Keratinocyte (primary cell): ENCODE measurements around the gene METTL8. TPM values are rescaled to one million over a fixed set of nuclear protein-coding genes. Genes with fewer than 3 reads are reported as not detected.

Source experiments
- DNase-seq: peaks from one replicate; pipeline ENCODE4 v3.0.0-alpha.2; 2011; ENCODE audit warnings: low read depth, missing footprints, low spot score
- FAIRE-seq: peaks from 2 replicates; lab custom pipeline; 2011; peaks lifted over from hg19 to GRCh38; lab: Jason Lieb, UNC
- H2AFZ ChIP-seq: 2 replicates; pipeline ENCODE4 v1.6.0; 2012; ENCODE audit warnings: low read length, control low read depth, inconsistent platforms; ENCODE audit not compliant: control insufficient read depth
- H3K27ac ChIP-seq: 2 replicates; pipeline ENCODE4 v1.5.1; 2011; ENCODE audit warnings: low read length; ENCODE audit not compliant: control insufficient read depth, insufficient read depth
- H3K27me3 ChIP-seq: 3 replicates; pipeline ENCODE4 v1.6.0; 2011; ENCODE audit warnings: low read length; ENCODE audit not compliant: control insufficient read depth, insufficient read depth; ENCODE audit errors: extremely low read depth
- H3K36me3 ChIP-seq, 2 experiments: 2 replicates in 1 of 2; 3 replicates in 1 of 2; pipeline ENCODE4 v1.5.1; 2011; ENCODE audit warnings: low read length in 2 of 2, mild to moderate bottlenecking in 1 of 2; ENCODE audit not compliant: control insufficient read depth in 2 of 2, insufficient read depth in 2 of 2; ENCODE audit errors: extremely low read depth in 1 of 2
- H3K4me1 ChIP-seq: 3 replicates; pipeline ENCODE4 v1.5.1; 2011; ENCODE audit warnings: low read length; ENCODE audit not compliant: control insufficient read depth, insufficient read depth; ENCODE audit errors: extremely low read depth
- H3K4me2 ChIP-seq: 3 replicates; pipeline ENCODE4 v1.6.0; 2011; ENCODE audit warnings: low read depth, low read length; ENCODE audit not compliant: control insufficient read depth, insufficient read depth; ENCODE audit errors: extremely low read depth
- H3K4me3 ChIP-seq, 3 experiments: fragments of 200-600 bp in 1 of 3; sonication (generic) in 1 of 3; 2 replicates in 2 of 3; 3 replicates in 1 of 3; pipeline ENCODE4 v1.5.1; 2011 to 2016; ENCODE audit warnings: low read length in 3 of 3, mild to moderate bottlenecking in 3 of 3, control low read depth in 2 of 3, inconsistent platforms in 1 of 3, low read depth in 1 of 3, mixed read lengths in 1 of 3, mixed run types in 1 of 3, moderate library complexity in 1 of 3; ENCODE audit not compliant: control insufficient read depth in 2 of 3, insufficient read depth in 2 of 3; ENCODE audit errors: extremely low read depth in 1 of 3
- H3K79me2 ChIP-seq: 2 replicates; pipeline ENCODE4 v1.6.0; 2012; ENCODE audit warnings: low read length; ENCODE audit not compliant: control insufficient read depth, insufficient read depth
- H3K9ac ChIP-seq: 3 replicates; pipeline ENCODE4 v1.6.0; 2011; ENCODE audit warnings: low read length; ENCODE audit not compliant: control insufficient read depth, insufficient read depth; ENCODE audit errors: extremely low read depth
- H3K9me1 ChIP-seq: 3 replicates; pipeline ENCODE4 v1.6.0; 2011; ENCODE audit warnings: low read length; ENCODE audit not compliant: control insufficient read depth, insufficient read depth; ENCODE audit errors: extremely low read depth
- H3K9me3 ChIP-seq: 2 replicates; pipeline ENCODE4 v1.5.1; 2012; ENCODE audit warnings: low read depth, low read length; ENCODE audit not compliant: control insufficient read depth
- H4K20me1 ChIP-seq: 3 replicates; pipeline ENCODE4 v1.6.0; 2011; ENCODE audit warnings: low read length; ENCODE audit not compliant: control insufficient read depth, insufficient read depth; ENCODE audit errors: extremely low read depth
- CTCF ChIP-seq, 3 experiments: IDR thresholded peaks in 1 of 3; conservative IDR thresholded peaks in 1 of 3; optimal IDR thresholded peaks in 1 of 3; 2 replicates in 2 of 3; 3 replicates in 1 of 3; pipeline versions ENCODE3 to v1.5.1; 2011; ENCODE audit warnings: low read length in 3 of 3, mild to moderate bottlenecking in 3 of 3, moderate library complexity in 2 of 3, control low read depth in 1 of 3, inconsistent platforms in 1 of 3; ENCODE audit not compliant: insufficient read depth in 2 of 3; ENCODE audit errors: extremely low read depth in 1 of 3
- EZH2 ChIP-seq: IDR thresholded peaks from one replicate; pipeline ENCODE4 v1.6.1; 2012; ENCODE audit warnings: inconsistent platforms, mild to moderate bottlenecking, low read length, moderate library complexity
- dilution Hi-C: fragments of 300-500 bp; cut with MboI; formaldehyde crosslinking; loops from one replicate; pipeline ENCODE4 v1.7.0; 2020; ENCODE audit warnings: low sequenced_read_pairs; ENCODE audit not compliant: extremely low pct_ligation_motif_present
- polyA plus RNA-seq, 5 experiments: library from polyadenylated mRNA; depleted of rRNA in 3 of 5; stranded (reverse) in 3 of 5; stranded (forward) in 1 of 5; unstranded in 1 of 5; fragments of >200 nt; gene quantifications; 1 replicate in 1 of 5; 2 replicates in 3 of 5; 3 replicates in 1 of 5; pipeline versions ENCODE4 v1.2.1 to v1.2.3, GENCODE V29; 2011 to 2012; ENCODE audit warnings: missing spikeins in 2 of 5, low read depth in 1 of 5, low replicate concordance in 1 of 5

METTL8 gene
- polyA plus RNA-seq, 1 donor (not counting 4 experiments of a cell fraction or from before 2014, with no cell fraction given) = 81.2 TPM

- Histone ChIP-seq H3K4me1 (peaks cover 19% of the 10 kb centered on the region), H3K27ac (no peak overlapping the region), H2AFZ (no peak overlapping the region), H3K79me2 (peaks cover 71% of the 10 kb centered on the region), H3K9ac (no peak overlapping the region), H3K27me3 (no peaks in the 10 kb centered on the region), H3K9me3 (peaks cover 5% of the 10 kb centered on the region), H3K36me3 (peaks cover 2 to 4% of the 10 kb centered on the region in 2 experiments), H3K9me1 (no peaks in the 10 kb centered on the region), H3K4me3 (no peak overlapping the region), H3K4me2 (no peak overlapping the region), H4K20me1 (no peaks in the 10 kb centered on the region)
- TF ChIP-seq EZH2 (no peak), CTCF (optimal IDR thresholded peaks at IDR 0.05 in 1 of 3, IDR thresholded peaks at IDR 0.05 in 1 of 3, conservative IDR thresholded peaks at IDR 0.05 in 1 of 3; ENCODE audit: extremely low read depth in 1 of 3, insufficient read depth in 2 of 3, low read length in 3 of 3) (no peak)
- dilution Hi-C loops = no loop called here
- no peak for DNase-seq
- no peak for FAIRE-seq
These were observed 33.4 kb downstream of the METTL8 start for GRCh38 chr2:171400395-171400794.

GRCh38 chr2:171399292-171399691 lies 34.5 kb downstream of the METTL8 start:
- DNase-seq (no peak), FAIRE-seq (no peak)
- Histone ChIP-seq H3K36me3 (peaks cover 2 to 4% of the 10 kb centered on the region in 2 experiments), H2AFZ (no peak overlapping the region), H3K27me3 (no peaks in the 10 kb centered on the region), H3K9ac (no peak overlapping the region), H3K79me2 (peaks cover 70% of the 10 kb centered on the region), H3K4me2 (no peak overlapping the region), H3K4me1 (peaks cover 10% of the 10 kb centered on the region), H3K27ac (no peak overlapping the region), H4K20me1 (no peaks in the 10 kb centered on the region), H3K9me3 (peaks cover 5% of the 10 kb centered on the region), H3K9me1 (no peaks in the 10 kb centered on the region), H3K4me3 (no peak overlapping the region)
- TF ChIP-seq CTCF (optimal IDR thresholded peaks at IDR 0.05 in 1 of 3, IDR thresholded peaks at IDR 0.05 in 1 of 3, conservative IDR thresholded peaks at IDR 0.05 in 1 of 3; ENCODE audit: extremely low read depth in 1 of 3, insufficient read depth in 2 of 3, low read length in 3 of 3) (no peak), EZH2 (no peak)
- dilution Hi-C loops = no loop called here
